Hepatocyte (in vitro differentiated cells): ENCODE data around the gene DBX1.

Experiments
- CTCF ChIP-seq: fragments of 200-600 bp; sonication (generic); IDR thresholded peaks from 2 replicates; pipeline ENCODE4 v1.5.1; 2016; ENCODE audit warnings: antibody characterized with exemption, mild to moderate bottlenecking; ENCODE audit not compliant: poor library complexity
- EZH2 ChIP-seq: fragments of 200-600 bp; sonication (generic); IDR thresholded peaks from 2 replicates; pipeline ENCODE4 v1.6.1; 2016; ENCODE audit warnings: antibody characterized with exemption, mild to moderate bottlenecking, borderline replicate concordance
- EZH2phosphoT487 ChIP-seq: fragments of 200-600 bp; sonication (generic); IDR thresholded peaks from one replicate; pipeline ENCODE4 v1.6.1; 2018; ENCODE audit warnings: antibody characterized with exemption, mild to moderate bottlenecking, low read depth, moderate library complexity; ENCODE audit not compliant: unreplicated experiment, severe bottlenecking

- TF ChIP-seq CTCF (no peak), EZH2phosphoT487 (no peak), EZH2 (no peak)
Observed at GRCh38 chr11:20192641-20193040, 32.4 kb upstream of the DBX1 start.
